Renal cortex interstitium (tissue), 11 donors: ENCODE data around the gene RAB28. TPM values are rescaled to one million over a fixed set of nuclear protein-coding genes. Genes with fewer than 3 reads are reported as not detected.

ENCODE experiments used
- DNase-seq, 11 donors: peaks; one replicate each; pipeline ENCODE4 v3.0.0-alpha.2; 2013; ENCODE audit warnings: low read depth in 9 of 11, low spot score in 4 of 11; ENCODE audit errors: extremely low read depth in 1 of 11
- polyA plus RNA-seq, 3 donors: library from polyadenylated mRNA; unstranded; fragments of 120-200 nt; gene quantifications; one replicate each; pipeline ENCODE4 v1.2.1, GENCODE V29; 2013; ENCODE audit not compliant: insufficient read length in 3 of 3

Gene RAB28
- polyA plus RNA-seq, 3 donors, result 30.0 to 35.3 (median 34.4) TPM

DNA sequence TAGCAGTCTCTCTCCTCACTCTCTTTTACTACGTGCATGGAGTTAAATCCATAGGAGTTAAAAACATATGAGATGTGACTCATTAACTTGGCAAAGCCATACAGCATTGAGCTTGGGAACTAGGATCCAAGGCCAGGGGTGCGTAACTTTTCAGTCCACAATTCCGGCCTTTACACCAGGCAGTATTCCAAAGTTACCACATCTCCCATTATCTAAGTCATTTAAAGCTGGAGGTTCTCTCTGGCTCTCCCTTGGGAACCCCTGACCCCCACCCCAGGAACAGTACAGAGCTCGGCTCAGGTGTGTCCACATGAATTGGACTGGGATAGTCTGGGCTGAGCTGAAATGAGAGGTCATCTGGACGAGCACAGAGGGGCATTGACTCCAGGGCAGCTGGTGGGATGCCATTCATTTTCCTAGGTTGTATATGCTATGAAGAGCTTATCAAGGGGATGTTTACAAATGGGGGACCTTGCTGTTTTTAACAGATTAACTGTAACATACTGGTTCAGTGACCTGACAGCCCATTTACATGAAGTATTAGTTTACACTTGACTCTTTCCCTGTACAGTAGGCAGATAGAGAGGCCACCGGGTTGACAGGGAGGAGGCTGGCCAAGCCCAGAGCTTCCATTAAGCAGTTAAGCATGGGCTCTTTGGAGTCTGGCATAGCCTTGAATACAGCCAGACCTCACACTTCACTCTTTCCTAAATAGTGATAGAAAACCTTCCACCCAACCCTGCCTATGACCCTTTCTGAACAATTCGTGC lies 128.8 kb downstream of the RAB28 start:
- DNase-seq, result no peak

- DNase-seq, result no peak
Observed at GRCh38 chr4:13349096-13349495, 135.0 kb downstream of the RAB28 start.

DNA sequence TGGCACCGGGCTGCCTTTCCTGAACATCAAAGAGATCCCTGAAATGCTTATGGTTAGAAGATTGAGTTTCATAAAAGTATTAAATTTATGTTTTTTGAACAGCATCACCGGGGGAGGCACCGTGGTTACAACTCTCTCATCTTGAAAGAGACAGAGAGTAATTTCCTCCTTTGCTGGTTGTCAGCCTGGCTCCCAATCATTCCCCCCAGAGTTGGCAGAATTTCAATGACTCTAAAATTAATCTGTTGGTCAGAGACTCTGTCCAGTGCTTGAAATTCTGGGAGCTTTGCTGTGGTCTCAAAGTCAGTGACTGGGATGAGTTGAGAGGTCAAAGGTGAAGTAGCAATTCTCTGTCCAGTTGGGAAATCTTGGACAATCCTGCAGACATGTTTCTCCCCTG lies 135.9 kb downstream of the RAB28 start:
- DNase-seq, result no peak

- DNase-seq, result no peak
Observed at GRCh38 chr4:13347517-13348125, 136.5 kb downstream of the RAB28 start.

GRCh38 chr4:13344216-13344615 lies 139.9 kb downstream of the RAB28 start:
- DNase-seq, result no peak

DNA sequence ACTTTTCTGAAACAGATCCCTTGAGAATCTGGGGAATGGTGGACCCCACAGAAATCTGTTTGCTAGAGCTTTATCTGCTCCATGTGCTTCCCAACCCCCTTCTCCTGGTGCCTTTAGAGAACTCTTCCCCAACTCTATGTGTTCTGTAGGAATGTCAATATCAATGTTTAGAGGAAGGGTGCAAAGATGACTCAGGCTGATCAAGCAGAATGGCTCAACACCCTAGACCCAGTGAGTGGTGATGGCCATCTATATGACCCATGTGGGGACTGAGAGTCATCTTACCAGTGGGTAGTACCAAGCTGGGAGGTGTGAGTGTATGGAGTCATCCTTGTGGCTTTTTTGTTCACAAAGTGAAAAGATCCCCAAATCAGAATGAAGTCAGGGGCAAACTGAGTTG lies 143.5 kb downstream of the RAB28 start:
- DNase-seq, result no peak

GRCh38 chr4:13331827-13332226 lies 152.3 kb downstream of the RAB28 start:
- no peak for DNase-seq

GRCh38 chr4:13329963-13330362 lies 154.2 kb downstream of the RAB28 start:
- DNase-seq, result no peak

GRCh38 chr4:13329340-13329850 lies 154.7 kb downstream of the RAB28 start:
- no peak for DNase-seq

GRCh38 chr4:13328591-13328990 lies 155.5 kb downstream of the RAB28 start:
- no peak for DNase-seq

DNA sequence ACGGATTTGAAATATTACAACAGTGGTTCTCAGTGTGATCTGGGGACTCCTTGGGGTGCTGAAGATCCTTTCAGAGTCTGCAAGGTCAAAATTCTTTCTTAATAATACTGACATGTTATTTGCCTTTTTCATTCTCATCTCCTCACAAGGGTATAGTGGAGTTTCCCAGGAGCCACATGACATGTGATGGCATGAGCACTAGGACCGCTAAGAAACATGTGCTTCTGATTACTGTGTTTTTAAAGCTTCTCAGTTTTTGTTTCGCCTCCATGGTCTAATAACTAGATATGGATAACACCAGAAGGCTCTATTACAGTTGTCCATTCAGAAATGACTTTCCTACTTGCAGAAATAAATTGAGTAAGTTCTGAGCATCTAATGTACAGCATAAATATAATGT lies 156.1 kb downstream of the RAB28 start:
- DNase-seq, result no peak

- DNase-seq, result no peak
Observed at GRCh38 chr4:13325744-13326143, 158.4 kb downstream of the RAB28 start.

- DNase-seq, result no peak
Observed at GRCh38 chr4:13323921-13324320, 160.2 kb downstream of the RAB28 start.

GRCh38 chr4:13322681-13323101 lies 161.4 kb downstream of the RAB28 start:
- DNase-seq, result no peak

Other genes with a start within 250 kb of the RAB28 start
- gene NKX3-2, start 60.2 kb upstream of the RAB28 start, polyA plus RNA-seq, result under 1 TPM in 1 of 3 donors, not detected in 2; 0.04 TPM
- 10 to 100 TPM; 53.7 to 74.1 (median 63.5) TPM for gene BOD1L1, start 143.4 kb upstream of the RAB28 start, polyA plus RNA-seq